Nephron progenitor cell (in vitro differentiated cells): ENCODE results near the gene NDFIP1.

Source experiments
- DNase-seq: peaks from one replicate; pipeline ENCODE4 v3.0.0; 2021
- H3K27ac Mint-ChIP-seq: 2 replicates; pipeline ENCODE4 v1.8.0; 2021; ENCODE audit warnings: mild to moderate bottlenecking, moderate library complexity, mixed read lengths
- H3K27me3 Mint-ChIP-seq: 2 replicates; pipeline ENCODE4 v1.8.0; 2021; ENCODE audit warnings: mild to moderate bottlenecking, low read depth, mixed read lengths; ENCODE audit not compliant: poor library complexity
- H3K36me3 Mint-ChIP-seq: 2 replicates; pipeline ENCODE4 v1.8.0; 2021; ENCODE audit warnings: low read depth, mixed read lengths
- H3K4me1 Mint-ChIP-seq: 2 replicates; pipeline ENCODE4 v1.8.0; 2021; ENCODE audit warnings: mixed read lengths
- H3K4me3 Mint-ChIP-seq: 2 replicates; pipeline ENCODE4 v1.8.0; 2021; ENCODE audit warnings: mild to moderate bottlenecking, moderate library complexity, mixed read lengths
- H3K9me3 Mint-ChIP-seq: 2 replicates; pipeline ENCODE4 v1.8.0; 2021; ENCODE audit warnings: mild to moderate bottlenecking, moderate library complexity, mixed read lengths
- TF ChIP-seq, protein P1 (sequence below): fragments of 200-600 bp; sonication (generic); IDR thresholded peaks from 2 replicates; pipeline ENCODE4 v1.5.0; 2021; ENCODE audit warnings: antibody characterized with exemption

NDFIP1 gene

GRCh38 chr5:142179776-142180387 is 71.3 kb downstream of the NDFIP1 start:
- H3K36me3 Mint-ChIP-seq: no peaks in the 10 kb centered on the region
- no peak overlapping the region for H3K27ac Mint-ChIP-seq
- H3K4me3 Mint-ChIP-seq: no peak overlapping the region
- H3K27me3 Mint-ChIP-seq: no peaks in the 10 kb centered on the region
- TF ChIP-seq, protein P1, sequence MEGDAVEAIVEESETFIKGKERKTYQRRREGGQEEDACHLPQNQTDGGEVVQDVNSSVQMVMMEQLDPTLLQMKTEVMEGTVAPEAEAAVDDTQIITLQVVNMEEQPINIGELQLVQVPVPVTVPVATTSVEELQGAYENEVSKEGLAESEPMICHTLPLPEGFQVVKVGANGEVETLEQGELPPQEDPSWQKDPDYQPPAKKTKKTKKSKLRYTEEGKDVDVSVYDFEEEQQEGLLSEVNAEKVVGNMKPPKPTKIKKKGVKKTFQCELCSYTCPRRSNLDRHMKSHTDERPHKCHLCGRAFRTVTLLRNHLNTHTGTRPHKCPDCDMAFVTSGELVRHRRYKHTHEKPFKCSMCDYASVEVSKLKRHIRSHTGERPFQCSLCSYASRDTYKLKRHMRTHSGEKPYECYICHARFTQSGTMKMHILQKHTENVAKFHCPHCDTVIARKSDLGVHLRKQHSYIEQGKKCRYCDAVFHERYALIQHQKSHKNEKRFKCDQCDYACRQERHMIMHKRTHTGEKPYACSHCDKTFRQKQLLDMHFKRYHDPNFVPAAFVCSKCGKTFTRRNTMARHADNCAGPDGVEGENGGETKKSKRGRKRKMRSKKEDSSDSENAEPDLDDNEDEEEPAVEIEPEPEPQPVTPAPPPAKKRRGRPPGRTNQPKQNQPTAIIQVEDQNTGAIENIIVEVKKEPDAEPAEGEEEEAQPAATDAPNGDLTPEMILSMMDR: no peak
- no peak for DNase-seq
- H3K9me3 Mint-ChIP-seq: no peaks in the 10 kb centered on the region
- peaks cover 39% of the 10 kb centered on the region for H3K4me1 Mint-ChIP-seq

- peaks cover 5% of the 10 kb centered on the region for H3K27me3 Mint-ChIP-seq
- H3K9me3 Mint-ChIP-seq: no peaks in the 10 kb centered on the region
- TF ChIP-seq, protein P1: no peak
- H3K36me3 Mint-ChIP-seq: no peaks in the 10 kb centered on the region
- peaks cover 36% of the 10 kb centered on the region for H3K4me1 Mint-ChIP-seq
- no peak overlapping the region for H3K4me3 Mint-ChIP-seq
- H3K27ac Mint-ChIP-seq: peak overlapping the region; percentile 72
- no peak for DNase-seq
Measured at GRCh38 chr5:142181096-142181495, 72.5 kb downstream of the NDFIP1 start.

GRCh38 chr5:142181547-142182163 is 73.1 kb downstream of the NDFIP1 start:
- Mint-ChIP-seq H3K36me3 (no peaks in the 10 kb centered on the region), H3K4me1 (peaks cover 42% of the 10 kb centered on the region), H3K9me3 (no peaks in the 10 kb centered on the region), H3K4me3 (no peak overlapping the region), H3K27ac (peak overlapping the region; percentile 72), H3K27me3 (peaks cover 5% of the 10 kb centered on the region)
- DNase-seq: no peak
- TF ChIP-seq, protein P1: no peak

GRCh38 chr5:142182840-142183239 is 74.3 kb downstream of the NDFIP1 start:
- DNase-seq: no peak
- Mint-ChIP-seq H3K9me3 (no peaks in the 10 kb centered on the region), H3K27ac (no peak overlapping the region), H3K36me3 (no peaks in the 10 kb centered on the region), H3K27me3 (peaks cover 5% of the 10 kb centered on the region), H3K4me1 (peaks cover 50% of the 10 kb centered on the region), H3K4me3 (no peak overlapping the region)
- TF ChIP-seq, protein P1: no peak

GRCh38 chr5:142183561-142183960 is 75.0 kb downstream of the NDFIP1 start:
- H3K4me1 Mint-ChIP-seq: peaks cover 46% of the 10 kb centered on the region
- TF ChIP-seq, protein P1: no peak
- no peak overlapping the region for H3K27ac Mint-ChIP-seq
- no peaks in the 10 kb centered on the region for H3K36me3 Mint-ChIP-seq
- DNase-seq: no peak
- H3K27me3 Mint-ChIP-seq: peaks cover 5% of the 10 kb centered on the region
- no peak overlapping the region for H3K4me3 Mint-ChIP-seq
- no peaks in the 10 kb centered on the region for H3K9me3 Mint-ChIP-seq

DNA sequence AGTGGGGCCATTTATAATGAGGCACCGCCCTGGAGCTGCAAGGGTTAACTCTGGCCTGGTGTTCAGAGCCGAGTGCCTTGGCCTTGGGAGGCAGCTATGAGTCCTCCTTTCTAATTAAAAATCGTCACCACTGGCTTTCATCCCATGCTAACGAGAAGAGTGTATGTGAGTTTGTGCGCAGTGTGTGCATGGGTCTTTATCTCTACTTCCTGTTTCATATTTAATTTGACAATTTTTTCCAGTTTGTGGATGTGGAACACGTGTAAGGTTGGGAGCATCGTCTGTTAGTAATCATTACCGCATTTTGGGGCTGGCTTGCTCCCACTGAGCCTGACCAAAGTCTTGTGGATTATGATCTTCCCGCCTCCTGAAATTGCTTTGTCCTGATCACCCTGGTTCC is 76.4 kb downstream of the NDFIP1 start:
- no peak overlapping the region for H3K4me3 Mint-ChIP-seq
- H3K4me1 Mint-ChIP-seq: peaks cover 49% of the 10 kb centered on the region
- H3K27me3 Mint-ChIP-seq: peaks cover 5% of the 10 kb centered on the region
- no peaks in the 10 kb centered on the region for H3K9me3 Mint-ChIP-seq
- H3K27ac Mint-ChIP-seq: no peak overlapping the region
- no peaks in the 10 kb centered on the region for H3K36me3 Mint-ChIP-seq
- DNase-seq: no peak
- TF ChIP-seq, protein P1: no peak
